Measurements from ENCODE around the gene ZNF185.

DNA sequence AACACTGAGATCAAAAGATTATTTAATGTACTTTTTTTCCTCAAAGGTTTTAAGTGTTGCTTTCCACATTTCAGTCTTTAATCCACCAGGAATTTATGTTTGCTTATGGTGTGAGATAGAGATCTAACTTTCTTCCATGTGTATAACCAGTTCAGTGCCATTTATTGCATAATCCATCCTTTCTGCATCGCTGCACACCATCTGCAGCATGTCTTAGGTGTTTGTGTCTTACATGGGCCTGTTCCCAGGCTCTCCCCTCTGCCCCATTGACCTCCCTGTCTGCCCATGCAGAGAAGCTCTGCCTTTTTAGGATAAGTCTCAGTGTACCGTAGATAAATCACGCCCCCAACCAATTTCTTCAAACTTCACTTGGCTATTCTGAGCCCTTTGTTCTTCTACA is 36.8 kb upstream of the ZNF185 start:
- TF ChIP-seq POLR2AphosphoS5 (IDR thresholded peaks at IDR 0.05; ENCODE audit: borderline replicate concordance, low read depth, low read length) = no peak
- TF ChIP-seq EZH2 (IDR thresholded peaks at IDR 0.05) = no peak
- no peak for TF ChIP-seq FOXP2 (optimal IDR thresholded peaks at IDR 0.05; ENCODE audit: control extremely low read depth, extremely low read length, insufficient read depth)

Data from SK-N-MC (cell line).